Measurements from ENCODE around the gene PIGS. TPM values are rescaled to one million over a fixed set of nuclear protein-coding genes. Genes with fewer than 3 reads are reported as not detected.

PIGS gene
- 10 to 100 TPM; 31.7 to 66.7 (median 42.5) TPM for total RNA-seq

- 1 to 3% methylated on average over 9 of the region's 49 CpGs for whole genome bisulfite sequencing, 2 donors
- H3K9me3 ChIP-seq = no peaks in the 10 kb centered on the region
- intact Hi-C loops (cut with DNase I) = no loop called here
- no peaks in the 10 kb centered on the region for H3K27me3 ChIP-seq
- peak within 1 kb of the TSS; percentile 86 to 95 (median 90) for H3K27ac ChIP-seq
- H3K4me1 ChIP-seq = peaks cover 8 to 60% (median 18%) of the 10 kb centered on the region in 3 donors
- peak within 1 kb of the TSS; percentile 81 to 100 (median 96) for H3K4me3 ChIP-seq
- H3K36me3 ChIP-seq = peaks cover 0 to 36% (median 0%) of the 10 kb centered on the region in 3 donors
- no peak for TF ChIP-seq CTCF (IDR thresholded peaks at IDR 0.05)
- TF ChIP-seq POLR2A (IDR thresholded peaks at IDR 0.05) = peak in 3 of 4 donors; percentile 75 to 85 (median 78)
- peak; percentile 60 for DNase-seq
Measured at GRCh38 chr17:28571361-28572122, at the start of gene PIGS. Gene PIGS, minus strand, starts transcription at chr17:28571524. Its CDS starts 28 bp downstream, at chr17:28571496.

- intact Hi-C loops (cut with DNase I) = no loop called here
- TF ChIP-seq POLR2A (IDR thresholded peaks at IDR 0.05) (no peak), CTCF (IDR thresholded peaks at IDR 0.05) (no peak)
- Histone ChIP-seq H3K4me3 (no peak overlapping the region), H3K4me1 (no peaks in the 10 kb centered on the region), H3K27me3 (no peaks in the 10 kb centered on the region), H3K9me3 (no peaks in the 10 kb centered on the region), H3K27ac (no peak overlapping the region), H3K36me3 (peaks cover 46 to 100% (median 79%) of the 10 kb centered on the region in 3 donors)
- DNase-seq = no peak
- WGBS, 2 donors = 84 to 87% methylated on average over 2 of the region's 2 CpGs
Measured at GRCh38 chr17:28620010-28620409, 48.7 kb upstream of the PIGS start.

- TF ChIP-seq POLR2A (IDR thresholded peaks at IDR 0.05) (no peak), CTCF (IDR thresholded peaks at IDR 0.05) (no peak)
- no peak for DNase-seq
- intact Hi-C loops (cut with DNase I) = loop anchor here (10.0 kb wide), 1 partner anchor 124 kb away; no protein-coding TSS in a partner anchor
- H3K27ac ChIP-seq = no peak overlapping the region
- H3K27me3 ChIP-seq = no peaks in the 10 kb centered on the region
- H3K36me3 ChIP-seq = peaks cover 42 to 100% (median 78%) of the 10 kb centered on the region in 3 donors
- no peaks in the 10 kb centered on the region for H3K9me3 ChIP-seq
- no peak overlapping the region for H3K4me3 ChIP-seq
- WGBS, 2 donors = 91 to 92% methylated on average over 3 of the region's 3 CpGs
- no peaks in the 10 kb centered on the region for H3K4me1 ChIP-seq
Measured at GRCh38 chr17:28618464-28618863, 47.1 kb upstream of the PIGS start.

GRCh38 chr17:28616281-28616680 is 45.0 kb upstream of the PIGS start:
- no peaks in the 10 kb centered on the region for H3K4me1 ChIP-seq
- TF ChIP-seq CTCF (IDR thresholded peaks at IDR 0.05) = no peak
- no peak for TF ChIP-seq POLR2A (IDR thresholded peaks at IDR 0.05)
- H3K36me3 ChIP-seq = peaks cover 42 to 99% (median 67%) of the 10 kb centered on the region in 3 donors
- no peaks in the 10 kb centered on the region for H3K9me3 ChIP-seq
- no peak for DNase-seq
- intact Hi-C loops (cut with DNase I) = loop anchor here (10.0 kb wide), 1 partner anchor 121 kb away; no protein-coding TSS in a partner anchor
- H3K27ac ChIP-seq = no peak overlapping the region
- WGBS, 2 donors = 78 to 84% methylated on average over 5 to 7 of the region's 7 CpGs
- no peaks in the 10 kb centered on the region for H3K27me3 ChIP-seq
- H3K4me3 ChIP-seq = no peak overlapping the region

- no peak for DNase-seq
- H3K4me1 ChIP-seq = no peaks in the 10 kb centered on the region
- intact Hi-C loops (cut with DNase I) = loop anchor here (10.0 kb wide), 1 partner anchor 121 kb away; no protein-coding TSS in a partner anchor
- H3K27ac ChIP-seq = no peak overlapping the region
- WGBS, 2 donors = 70 to 91% methylated on average over 2 to 4 of the region's 4 CpGs
- H3K4me3 ChIP-seq = no peak overlapping the region
- H3K36me3 ChIP-seq = peaks cover 39 to 99% (median 59%) of the 10 kb centered on the region in 3 donors
- TF ChIP-seq CTCF (IDR thresholded peaks at IDR 0.05) (no peak), POLR2A (IDR thresholded peaks at IDR 0.05) (no peak)
- H3K27me3 ChIP-seq = no peaks in the 10 kb centered on the region
- no peaks in the 10 kb centered on the region for H3K9me3 ChIP-seq
Measured at GRCh38 chr17:28615260-28615940, 44.1 kb upstream of the PIGS start.
